ENCODE results near the gene RTN4IP1. TPM values are rescaled to one million over a fixed set of nuclear protein-coding genes. Genes with fewer than 3 reads are reported as not detected.

The RTN4IP1 gene
- total and polyA plus RNA-seq, 2 of the 13 experiments (the other 11 are each of a cell fraction or from before 2014, with no cell fraction given): 5.5 to 17.2 TPM

DNA sequence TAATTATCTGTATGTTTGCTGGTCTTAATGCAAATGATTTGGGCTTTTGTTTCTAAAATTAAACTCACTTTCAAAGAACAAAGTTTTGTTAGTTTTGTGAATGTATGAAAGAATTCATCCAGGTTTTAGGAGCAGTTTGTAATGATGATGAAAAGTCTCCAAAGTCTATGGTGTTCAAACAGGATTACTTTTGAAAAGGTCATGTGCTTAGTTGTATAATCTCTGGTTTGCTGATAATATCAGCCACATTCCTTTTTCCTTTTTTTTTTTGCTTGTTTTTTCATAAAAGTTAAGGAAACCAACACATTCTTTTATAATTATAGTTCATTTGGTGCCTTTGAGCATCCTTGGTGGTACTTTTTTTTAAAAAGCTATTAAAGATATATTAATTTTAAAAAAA, 88.9 kb downstream of the RTN4IP1 start (continued):
- TF ChIP-seq TEAD3 (CRISPR knock-in tag; optimal IDR thresholded peaks at IDR 0.05; ENCODE audit: borderline replicate concordance) (no peak), NCOA5 (CRISPR knock-in tag; IDR thresholded peaks at IDR 0.05) (no peak), HNF4A (CRISPR knock-in tag; IDR thresholded peaks at IDR 0.05) (peak; percentile 26; the same call in 1 of the 2 replicates), PHB2 (IDR thresholded peaks at IDR 0.05; ENCODE audit: partially characterized antibody) (no peak), ZNF124 (CRISPR knock-in tag; IDR thresholded peaks at IDR 0.05) (no peak), POGZ (CRISPR knock-in tag; IDR thresholded peaks at IDR 0.05) (no peak), ZBTB49 (CRISPR knock-in tag; IDR thresholded peaks at IDR 0.05; ENCODE audit: borderline replicate concordance) (no peak), MEIS1 (CRISPR knock-in tag; IDR thresholded peaks at IDR 0.05; ENCODE audit: borderline replicate concordance) (no peak), SOX13 (IDR thresholded peaks at IDR 0.05) (no peak), SOX13 (CRISPR knock-in tag; conservative IDR thresholded peaks at IDR 0.05 in 1 of 2, IDR thresholded peaks at IDR 0.05 in 1 of 2) (peak in 1 of 2 experiments; percentile 55; a peak in 1 of 4 replicates), ELF3 (CRISPR knock-in tag; IDR thresholded peaks at IDR 0.05) (0 out of 2 replicates have a peak, but pooled peaks have one; percentile 4), ZFP41 (CRISPR knock-in tag; IDR thresholded peaks at IDR 0.05; ENCODE audit: borderline replicate concordance) (no peak), ZNF564 (CRISPR knock-in tag; IDR thresholded peaks at IDR 0.05) (no peak), MYNN (CRISPR knock-in tag; IDR thresholded peaks at IDR 0.05; ENCODE audit: low read depth) (no peak), ZSCAN12 (CRISPR knock-in tag; IDR thresholded peaks at IDR 0.05) (no peak), TRIM22 (IDR thresholded peaks at IDR 0.05) (no peak), CC2D1A (CRISPR knock-in tag; IDR thresholded peaks at IDR 0.05) (no peak), KLF15 (CRISPR knock-in tag; IDR thresholded peaks at IDR 0.05; ENCODE audit: borderline replicate concordance) (no peak), FOXJ3 (CRISPR knock-in tag; IDR thresholded peaks at IDR 0.05; ENCODE audit: borderline replicate concordance) (peak; percentile 48; the same call in 1 of the 2 replicates), MBNL3 (CRISPR knock-in tag; conservative IDR thresholded peaks at IDR 0.05) (no peak), FOSL1 (CRISPR knock-in tag; IDR thresholded peaks at IDR 0.05; ENCODE audit: borderline replicate concordance) (no peak), REXO4 (CRISPR knock-in tag; IDR thresholded peaks at IDR 0.05; ENCODE audit: borderline replicate concordance) (no peak), YEATS2 (CRISPR knock-in tag; IDR thresholded peaks at IDR 0.05; ENCODE audit: borderline replicate concordance) (no peak), MAZ (IDR thresholded peaks at IDR 0.05; ENCODE audit: borderline replicate concordance, low read depth, low read length) (no peak), MAZ (CRISPR knock-in tag; IDR thresholded peaks at IDR 0.05; ENCODE audit: low read depth) (no peak), ZNF879 (CRISPR knock-in tag; IDR thresholded peaks at IDR 0.05) (no peak)
- TF ChIP-seq, protein P1, sequence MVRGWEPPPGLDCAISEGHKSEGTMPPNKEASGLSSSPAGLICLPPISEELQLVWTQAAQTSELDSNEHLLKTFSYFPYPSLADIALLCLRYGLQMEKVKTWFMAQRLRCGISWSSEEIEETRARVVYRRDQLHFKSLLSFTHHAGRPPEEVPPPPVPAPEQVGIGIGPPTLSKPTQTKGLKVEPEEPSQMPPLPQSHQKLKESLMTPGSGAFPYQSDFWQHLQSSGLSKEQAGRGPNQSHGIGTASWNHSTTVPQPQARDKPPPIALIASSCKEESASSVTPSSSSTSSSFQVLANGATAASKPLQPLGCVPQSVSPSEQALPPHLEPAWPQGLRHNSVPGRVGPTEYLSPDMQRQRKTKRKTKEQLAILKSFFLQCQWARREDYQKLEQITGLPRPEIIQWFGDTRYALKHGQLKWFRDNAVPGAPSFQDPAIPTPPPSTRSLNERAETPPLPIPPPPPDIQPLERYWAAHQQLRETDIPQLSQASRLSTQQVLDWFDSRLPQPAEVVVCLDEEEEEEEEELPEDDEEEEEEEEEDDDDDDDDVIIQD (CRISPR knock-in tag; IDR thresholded peaks at IDR 0.05; ENCODE audit: low read depth): no peak

Data from HepG2 (cell line).